ENCODE measurements around the gene AMDHD1.

The AMDHD1 gene

GRCh38 chr12:95975491-95975890 is 32.4 kb downstream of the AMDHD1 start:
- no peak overlapping the region for H3K4me3 ChIP-seq (ENCODE audit: low read length)
- no peak for TF ChIP-seq CTCF (conservative IDR thresholded peaks at IDR 0.05; ENCODE audit: low read length)
- no peak for DNase-seq (ENCODE audit: low read depth)

DNA sequence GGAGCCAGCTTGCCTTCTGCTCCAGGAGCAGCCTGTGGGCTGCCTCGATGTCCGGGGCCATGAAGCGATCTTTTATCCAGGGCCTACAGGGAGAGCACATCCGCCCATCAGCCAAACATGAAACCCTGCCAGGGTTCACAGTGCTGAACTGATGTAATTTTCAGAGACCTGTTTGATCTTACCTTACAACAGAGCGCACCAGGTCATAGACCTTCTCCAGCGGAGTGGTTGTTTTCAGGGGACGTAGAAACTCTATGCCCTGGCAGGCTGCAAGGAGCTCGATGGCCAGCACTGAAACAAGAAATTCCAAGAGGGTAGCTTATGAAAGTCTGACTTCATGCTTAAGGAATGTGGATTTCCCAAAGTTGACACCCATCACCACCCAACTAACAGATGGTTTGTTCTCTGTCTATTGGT is 33.3 kb downstream of the AMDHD1 start:
- TF ChIP-seq CTCF (conservative IDR thresholded peaks at IDR 0.05; ENCODE audit: low read length), result no peak
- DNase-seq (ENCODE audit: low read depth), result peak; percentile 20
- no peak overlapping the region for H3K4me3 ChIP-seq (ENCODE audit: low read length)

DNA sequence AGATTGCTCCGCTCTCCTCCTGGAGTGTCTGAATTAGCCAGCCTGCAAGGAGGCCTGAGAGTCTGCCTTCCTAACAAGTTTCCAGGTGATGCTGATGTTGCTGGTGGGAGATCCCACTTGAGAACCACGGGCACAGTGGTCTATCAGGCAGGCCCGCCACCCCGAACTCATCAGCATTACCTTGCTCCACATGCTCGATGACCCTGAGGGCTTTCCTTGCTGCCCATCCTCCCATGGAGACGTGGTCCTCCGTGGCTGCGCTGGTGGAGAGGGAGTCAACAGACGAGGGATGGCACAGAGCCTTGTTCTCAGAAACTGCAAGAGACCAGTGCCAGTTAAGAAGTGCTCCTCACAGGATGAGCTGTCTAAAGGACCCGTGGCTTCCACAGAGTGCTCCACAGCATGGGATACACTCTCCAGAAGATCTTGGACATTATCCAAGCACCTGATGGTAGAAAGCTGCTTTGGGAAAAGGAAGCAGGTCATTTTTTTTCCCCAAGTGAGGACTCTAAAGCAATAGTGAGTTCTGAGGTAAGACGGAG is 34.7 kb downstream of the AMDHD1 start:
- H3K4me3 ChIP-seq (ENCODE audit: low read length), result no peak overlapping the region
- no peak for DNase-seq (ENCODE audit: low read depth)
- no peak for TF ChIP-seq CTCF (conservative IDR thresholded peaks at IDR 0.05; ENCODE audit: low read length)

GRCh38 chr12:95978351-95978750 is 35.2 kb downstream of the AMDHD1 start:
- DNase-seq (ENCODE audit: low read depth), result no peak

GRCh38 chr12:95978774-95979173 is 35.6 kb downstream of the AMDHD1 start:
- no peak for DNase-seq (ENCODE audit: low read depth)
- no peak overlapping the region for H3K4me3 ChIP-seq (ENCODE audit: low read length)
- no peak for TF ChIP-seq CTCF (conservative IDR thresholded peaks at IDR 0.05; ENCODE audit: low read length)

More at GRCh38 chr12:95978351-95978750, 35.2 kb downstream of the AMDHD1 start:
- H3K4me3 ChIP-seq (ENCODE audit: low read length), result no peak overlapping the region
- TF ChIP-seq CTCF (conservative IDR thresholded peaks at IDR 0.05; ENCODE audit: low read length), result no peak

DNA sequence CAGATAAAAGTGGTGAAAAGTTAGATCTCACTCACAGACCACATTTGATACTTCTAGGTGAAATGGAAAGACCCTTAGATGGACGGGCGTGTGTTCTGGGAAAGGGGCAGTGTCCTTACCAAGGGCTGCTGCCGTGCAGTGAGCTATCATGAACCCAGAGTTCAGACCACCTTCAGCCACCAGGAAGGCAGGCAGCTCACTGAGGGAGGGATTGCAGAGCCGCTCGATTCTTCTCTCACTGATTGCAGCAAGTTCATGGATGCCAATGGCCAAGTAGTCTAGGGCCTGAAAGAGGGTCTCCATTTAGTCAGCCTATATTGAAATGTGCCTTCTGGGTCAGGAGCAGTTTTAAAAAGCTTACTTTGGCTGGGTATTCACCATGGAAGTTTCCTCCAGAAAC is 37.3 kb downstream of the AMDHD1 start:
- DNase-seq (ENCODE audit: low read depth), result no peak
- H3K4me3 ChIP-seq (ENCODE audit: low read length), result no peak overlapping the region
- TF ChIP-seq CTCF (conservative IDR thresholded peaks at IDR 0.05; ENCODE audit: low read length), result no peak

GRCh38 chr12:95982602-95983001 is 39.5 kb downstream of the AMDHD1 start:
- DNase-seq (ENCODE audit: low read depth), result no peak
- H3K4me3 ChIP-seq (ENCODE audit: low read length), result no peak overlapping the region
- no peak for TF ChIP-seq CTCF (conservative IDR thresholded peaks at IDR 0.05; ENCODE audit: low read length)

Data from AG10803 (cell line).